HepG2 (cell line): Measurements from ENCODE around the gene MBD3L2B. TPM values are rescaled to one million over a fixed set of nuclear protein-coding genes. Genes with fewer than 3 reads are reported as not detected.
A peak's percentile ranks its signal among the peaks of the same experiment; 100 is the strongest.

Experiments used
- ARID4A ChIP-seq: sonication (generic); formaldehyde crosslinking; IDR thresholded peaks from 2 replicates; pipeline ENCODE4 v1.5.0; 2020; ENCODE audit warnings: mild to moderate bottlenecking, missing genetic modification reagents, borderline replicate concordance
- CCDC6 ChIP-seq: sonication (generic); formaldehyde crosslinking; IDR thresholded peaks from 2 replicates; pipeline ENCODE4 v1.8.1; 2022; ENCODE audit warnings: mild to moderate bottlenecking, missing genetic modification reagents, moderate library complexity
- HNRNPLL ChIP-seq: fragments of 200-400 bp; formaldehyde crosslinking; IDR thresholded peaks from 2 replicates; pipeline ENCODE4 v1.6.1; 2017; ENCODE audit warnings: mild to moderate bottlenecking, low read depth, low read length; ENCODE audit not compliant: poor library complexity, severe bottlenecking
- PBX3 ChIP-seq: sonication (generic); formaldehyde crosslinking; IDR thresholded peaks from 2 replicates; pipeline ENCODE4 v1.8.1; 2023; ENCODE audit warnings: missing genetic modification reagents, inconsistent platforms, borderline replicate concordance
- SP5 ChIP-seq: IDR thresholded peaks from 2 replicates; pipeline ENCODE4 v1.6.1; 2016; ENCODE audit warnings: low read depth, borderline replicate concordance
- SRSF4 ChIP-seq: fragments of 200-400 bp; formaldehyde crosslinking; IDR thresholded peaks from one replicate; pipeline ENCODE4 v1.6.1; 2018; ENCODE audit warnings: mild to moderate bottlenecking, low read depth, low read length, moderate library complexity; ENCODE audit not compliant: poor library complexity, severe bottlenecking
- ZNF850 ChIP-seq: sonication (generic); formaldehyde crosslinking; conservative IDR thresholded peaks from 2 replicates; pipeline ENCODE4 v1.9.0; 2021; ENCODE audit warnings: mild to moderate bottlenecking, missing genetic modification reagents
- ZNF891 ChIP-seq: sonication (generic); formaldehyde crosslinking; IDR thresholded peaks from 2 replicates; pipeline ENCODE4 v1.5.0; 2020; ENCODE audit warnings: mild to moderate bottlenecking, missing genetic modification reagents
- polyA plus RNA-seq, 8 experiments: library from polyadenylated mRNA; depleted of rRNA in 3 of 8; stranded (reverse) in 7 of 8; unstranded in 1 of 8; fragments of >200 nt; fragmentation: Illumina TruSeq in 4 of 8; extraction: Trizol in 4 of 8; gene quantifications; 2 replicates each; pipeline versions ENCODE4 v1.2.1 to v1.2.3, GENCODE V29; 2011 to 2016; ENCODE audit warnings: low read depth in 4 of 8, missing spikeins in 1 of 8, mixed read lengths in 1 of 8; ENCODE audit not compliant: insufficient read depth in 1 of 8
- total RNA-seq, 5 experiments: library from RNA; depleted of rRNA; stranded (reverse); fragments of >200 nt; fragmentation: Illumina TruSeq; extraction: Trizol; gene quantifications; 2 replicates each; pipeline ENCODE4 v1.2.3, GENCODE V29; 2016; ENCODE audit warnings: low read depth in 1 of 5
- TF ChIP-seq, protein P1 (sequence below): sonication (generic); formaldehyde crosslinking; conservative IDR thresholded peaks from 2 replicates; pipeline ENCODE4 v1.8.0; 2022; ENCODE audit warnings: low read depth, missing genetic modification reagents
- TF ChIP-seq, protein P2 (sequence below): sonication (generic); formaldehyde crosslinking; IDR thresholded peaks from 2 replicates; pipeline ENCODE4 v1.5.0; 2020; ENCODE audit warnings: missing genetic modification reagents
- TF ChIP-seq, protein P3 (sequence below): sonication (generic); formaldehyde crosslinking; conservative IDR thresholded peaks from 2 replicates; pipeline ENCODE4 v1.4.0; 2020; ENCODE audit warnings: missing genetic modification reagents

MBD3L2B gene
- total and polyA plus RNA-seq, 2 of the 13 experiments (the other 11 are each of a cell fraction or from before 2014, with no cell fraction given), result not detected

- TF ChIP-seq, protein P1, sequence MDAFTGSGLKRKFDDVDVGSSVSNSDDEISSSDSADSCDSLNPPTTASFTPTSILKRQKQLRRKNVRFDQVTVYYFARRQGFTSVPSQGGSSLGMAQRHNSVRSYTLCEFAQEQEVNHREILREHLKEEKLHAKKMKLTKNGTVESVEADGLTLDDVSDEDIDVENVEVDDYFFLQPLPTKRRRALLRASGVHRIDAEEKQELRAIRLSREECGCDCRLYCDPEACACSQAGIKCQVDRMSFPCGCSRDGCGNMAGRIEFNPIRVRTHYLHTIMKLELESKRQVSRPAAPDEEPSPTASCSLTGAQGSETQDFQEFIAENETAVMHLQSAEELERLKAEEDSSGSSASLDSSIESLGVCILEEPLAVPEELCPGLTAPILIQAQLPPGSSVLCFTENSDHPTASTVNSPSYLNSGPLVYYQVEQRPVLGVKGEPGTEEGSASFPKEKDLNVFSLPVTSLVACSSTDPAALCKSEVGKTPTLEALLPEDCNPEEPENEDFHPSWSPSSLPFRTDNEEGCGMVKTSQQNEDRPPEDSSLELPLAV (CRISPR knock-in tag), result no peak
- TF ChIP-seq SP5, result 0 out of 2 replicates have a peak, but pooled peaks have one; percentile 20
- no peak; the same call in 1 of the 2 replicates for TF ChIP-seq ZNF891 (CRISPR knock-in tag)
- no peak for TF ChIP-seq ZNF850
- no peak for TF ChIP-seq SRSF4
- TF ChIP-seq, protein P2, sequence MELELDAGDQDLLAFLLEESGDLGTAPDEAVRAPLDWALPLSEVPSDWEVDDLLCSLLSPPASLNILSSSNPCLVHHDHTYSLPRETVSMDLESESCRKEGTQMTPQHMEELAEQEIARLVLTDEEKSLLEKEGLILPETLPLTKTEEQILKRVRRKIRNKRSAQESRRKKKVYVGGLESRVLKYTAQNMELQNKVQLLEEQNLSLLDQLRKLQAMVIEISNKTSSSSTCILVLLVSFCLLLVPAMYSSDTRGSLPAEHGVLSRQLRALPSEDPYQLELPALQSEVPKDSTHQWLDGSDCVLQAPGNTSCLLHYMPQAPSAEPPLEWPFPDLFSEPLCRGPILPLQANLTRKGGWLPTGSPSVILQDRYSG (CRISPR knock-in tag), result 0 out of 2 replicates have a peak, but pooled peaks have one; percentile 57
- no peak for TF ChIP-seq PBX3 (CRISPR knock-in tag)
- TF ChIP-seq HNRNPLL, result peak; percentile 50
- TF ChIP-seq, protein P3, sequence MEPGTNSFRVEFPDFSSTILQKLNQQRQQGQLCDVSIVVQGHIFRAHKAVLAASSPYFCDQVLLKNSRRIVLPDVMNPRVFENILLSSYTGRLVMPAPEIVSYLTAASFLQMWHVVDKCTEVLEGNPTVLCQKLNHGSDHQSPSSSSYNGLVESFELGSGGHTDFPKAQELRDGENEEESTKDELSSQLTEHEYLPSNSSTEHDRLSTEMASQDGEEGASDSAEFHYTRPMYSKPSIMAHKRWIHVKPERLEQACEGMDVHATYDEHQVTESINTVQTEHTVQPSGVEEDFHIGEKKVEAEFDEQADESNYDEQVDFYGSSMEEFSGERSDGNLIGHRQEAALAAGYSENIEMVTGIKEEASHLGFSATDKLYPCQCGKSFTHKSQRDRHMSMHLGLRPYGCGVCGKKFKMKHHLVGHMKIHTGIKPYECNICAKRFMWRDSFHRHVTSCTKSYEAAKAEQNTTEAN (CRISPR knock-in tag), result peak; percentile 50; the same call in 1 of the 2 replicates
- peak; percentile 68; the same call in 1 of the 2 replicates for TF ChIP-seq CCDC6 (CRISPR knock-in tag)
- peak; percentile 98 for TF ChIP-seq ARID4A (CRISPR knock-in tag)
Observed at GRCh38 chr19:7069042-7069903, 48.0 kb upstream of the MBD3L2B start, which contains the start of gene ZNF557 (continued).
